DND-41 (cell line): ENCODE results near the gene RALGPS1.

Experiments
- ATAC-seq: fragments of 200-7000 bp; cut with Tn5 transposase; 3 replicates; pipeline ENCODE4 v1.9.1; 2021; ENCODE audit warnings: low read depth; ENCODE audit not compliant: insufficient read depth
- DNase-seq: peaks from one replicate; pipeline ENCODE4 v3.0.0-alpha.2; 2020
- H2AFZ ChIP-seq: 2 replicates; pipeline ENCODE4 v1.6.0; 2012; ENCODE audit warnings: low read depth, low read length
- H3K27ac ChIP-seq: 2 replicates; pipeline ENCODE4 v1.5.1; 2012; ENCODE audit warnings: low read length, inconsistent platforms
- H3K27me3 ChIP-seq: fragments of 200-600 bp; sonication (generic); 2 replicates; pipeline ENCODE4 v1.6.0; 2012; ENCODE audit warnings: low read length, mild to moderate bottlenecking, inconsistent platforms; ENCODE audit not compliant: insufficient read depth, poor library complexity
- H3K36me3 ChIP-seq: 2 replicates; pipeline ENCODE4 v1.5.1; 2012; ENCODE audit warnings: low read length, inconsistent platforms; ENCODE audit not compliant: insufficient read depth
- H3K4me1 ChIP-seq: 2 replicates; pipeline ENCODE4 v1.5.1; 2012; ENCODE audit warnings: mild to moderate bottlenecking, low read length; ENCODE audit not compliant: insufficient read depth
- H3K4me2 ChIP-seq: 2 replicates; pipeline ENCODE4 v1.6.0; 2012; ENCODE audit warnings: mild to moderate bottlenecking, moderate library complexity, low read length, inconsistent platforms; ENCODE audit not compliant: insufficient read depth
- H3K4me3 ChIP-seq, 2 experiments: fragments of 200-600 bp in 1 of 2; shearing (Covaris generic) in 1 of 2; 2 replicates each; pipeline ENCODE4 v1.5.1; 2012 to 2016; ENCODE audit warnings: inconsistent platforms in 2 of 2, low read length in 2 of 2, mild to moderate bottlenecking in 2 of 2, low read depth in 1 of 2, moderate library complexity in 1 of 2
- H3K79me2 ChIP-seq: 2 replicates; pipeline ENCODE4 v1.6.0; 2012; ENCODE audit warnings: low read length, inconsistent platforms; ENCODE audit not compliant: insufficient read depth
- H3K9ac ChIP-seq: 2 replicates; pipeline ENCODE4 v1.6.0; 2012; ENCODE audit warnings: low read depth, mild to moderate bottlenecking, inconsistent platforms, low read length, moderate library complexity
- H3K9me3 ChIP-seq: 2 replicates; pipeline ENCODE4 v1.5.1; 2012; ENCODE audit warnings: low read length, moderate library complexity, mild to moderate bottlenecking, inconsistent platforms; ENCODE audit not compliant: insufficient read depth, severe bottlenecking
- H4K20me1 ChIP-seq: 2 replicates; pipeline ENCODE4 v1.6.0; 2012; ENCODE audit warnings: low read length; ENCODE audit not compliant: insufficient read depth
- CTCF ChIP-seq: IDR thresholded peaks from 2 replicates; pipeline ENCODE4 v1.5.1; 2012; ENCODE audit warnings: borderline replicate concordance, low read length, moderate library complexity, mild to moderate bottlenecking; ENCODE audit not compliant: poor library complexity, severe bottlenecking; ENCODE audit errors: extremely low read depth
- EZH2 ChIP-seq: IDR thresholded peaks from 3 replicates; pipeline ENCODE4 v1.6.1; 2012; ENCODE audit warnings: borderline replicate concordance, low read depth, mild to moderate bottlenecking, moderate library complexity, low read length, inconsistent platforms; ENCODE audit not compliant: severe bottlenecking

RALGPS1 gene

DNA sequence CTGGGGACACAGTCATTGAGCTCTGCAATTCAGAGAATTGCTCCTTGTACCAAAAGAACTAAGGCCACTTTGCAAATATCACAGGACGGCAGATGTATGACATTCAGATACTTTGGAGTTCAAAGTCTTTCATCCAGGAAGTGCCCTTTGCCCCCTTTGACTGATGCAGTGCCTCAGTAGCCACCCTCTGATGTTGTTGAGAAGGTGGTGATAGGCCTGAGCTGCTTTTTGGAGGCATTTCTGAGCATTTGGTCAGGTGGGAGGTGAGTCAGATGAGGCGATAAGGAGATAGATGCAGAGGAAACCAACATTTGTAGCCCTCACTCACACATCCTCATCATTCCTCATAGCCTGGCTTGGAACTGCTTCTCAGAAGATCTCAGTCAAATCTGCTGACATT, 144.4 kb downstream of the RALGPS1 start:
- peaks cover 7% of the 10 kb centered on the region for H3K27me3 ChIP-seq
- peaks cover 4% of the 10 kb centered on the region; the same call in 1 of the 2 replicates for H4K20me1 ChIP-seq
- TF ChIP-seq EZH2 (no peak), CTCF (no peak)
- H3K36me3 ChIP-seq: no peaks in the 10 kb centered on the region
- no peak overlapping the region for H2AFZ ChIP-seq
- H3K79me2 ChIP-seq: no peaks in the 10 kb centered on the region
- no peak overlapping the region for H3K27ac ChIP-seq
- no peak overlapping the region for H3K4me3 ChIP-seq
- no peaks in the 10 kb centered on the region for H3K4me1 ChIP-seq
- ATAC-seq: no peak
- no peak for DNase-seq
- no peak overlapping the region for H3K4me2 ChIP-seq
- no peak overlapping the region for H3K9ac ChIP-seq
- no peaks in the 10 kb centered on the region for H3K9me3 ChIP-seq

DNA sequence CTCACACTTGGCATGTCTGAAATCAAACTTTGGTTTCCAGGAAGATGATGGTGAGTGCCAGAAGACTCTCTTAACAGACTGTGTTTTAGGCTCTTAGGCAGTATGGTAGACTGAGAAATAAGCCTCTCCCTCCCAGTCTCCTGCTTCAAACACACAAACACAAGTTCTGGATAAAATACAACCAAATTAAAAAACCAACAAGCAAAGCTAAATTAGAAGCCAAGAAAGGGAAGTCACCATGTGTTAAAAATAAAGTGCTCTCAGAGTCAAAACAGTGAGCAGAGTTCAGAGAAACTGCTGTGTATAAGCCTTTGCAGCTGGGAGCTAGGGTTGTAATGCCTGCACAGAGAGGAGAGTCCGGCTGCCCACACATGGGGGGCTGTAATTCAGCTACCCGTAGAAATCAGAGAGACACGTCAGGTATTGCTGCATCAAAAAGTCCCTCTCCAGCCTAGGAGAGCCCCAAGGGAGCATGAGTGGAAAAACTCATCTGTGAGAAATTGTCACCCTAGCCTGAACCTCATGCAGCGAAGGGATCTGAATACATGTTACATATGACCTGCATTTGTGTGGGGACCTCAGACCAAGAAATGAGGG, 145.3 kb downstream of the RALGPS1 start:
- Histone ChIP-seq H3K4me2 (no peak overlapping the region), H3K4me3 (no peak overlapping the region), H3K79me2 (no peaks in the 10 kb centered on the region), H3K36me3 (no peaks in the 10 kb centered on the region), H4K20me1 (peaks cover 4% of the 10 kb centered on the region; the same call in 1 of the 2 replicates), H3K9me3 (no peaks in the 10 kb centered on the region), H3K9ac (no peak overlapping the region), H3K27ac (no peak overlapping the region), H3K27me3 (peaks cover 7% of the 10 kb centered on the region), H3K4me1 (no peaks in the 10 kb centered on the region), H2AFZ (no peak overlapping the region)
- DNase-seq: no peak
- ATAC-seq: no peak
- no peak for TF ChIP-seq CTCF
- no peak for TF ChIP-seq EZH2

GRCh38 chr9:127061411-127061810, 146.8 kb downstream of the RALGPS1 start:
- Histone ChIP-seq H3K27ac (no peak overlapping the region), H3K79me2 (no peaks in the 10 kb centered on the region), H3K4me1 (no peaks in the 10 kb centered on the region), H4K20me1 (peaks cover 4% of the 10 kb centered on the region; the same call in 1 of the 2 replicates), H3K9me3 (no peaks in the 10 kb centered on the region), H2AFZ (no peak overlapping the region), H3K36me3 (no peaks in the 10 kb centered on the region), H3K27me3 (peaks cover 7% of the 10 kb centered on the region), H3K4me3 (no peak overlapping the region), H3K9ac (no peak overlapping the region), H3K4me2 (no peak overlapping the region)
- no peak for DNase-seq
- TF ChIP-seq CTCF: no peak
- no peak for TF ChIP-seq EZH2
- no peak for ATAC-seq
